HepG2 (cell line): ENCODE results near the gene PPAN.

Source experiments
- MED1 ChIP-seq: sonication (generic); formaldehyde crosslinking; IDR thresholded peaks from 2 replicates; pipeline ENCODE4 v1.4.0; 2020; ENCODE audit warnings: missing genetic modification reagents
- NCOA1 ChIP-seq: sonication (generic); formaldehyde crosslinking; IDR thresholded peaks from 2 replicates; pipeline ENCODE4 v1.9.0; 2021; ENCODE audit warnings: missing genetic modification reagents
- NFYC ChIP-seq: IDR thresholded peaks from 2 replicates; pipeline ENCODE4 v1.6.1; 2016; ENCODE audit warnings: missing genetic modification reagents, missing compliant biosample characterization
- NKX3-1 ChIP-seq: sonication (generic); formaldehyde crosslinking; IDR thresholded peaks from 2 replicates; pipeline ENCODE4 v1.5.0; 2020; ENCODE audit warnings: missing genetic modification reagents
- POLR2A ChIP-seq, 2 experiments: IDR thresholded peaks; 2 replicates each; pipeline ENCODE4 v1.6.1; 2011; ENCODE audit warnings: low read depth in 2 of 2, low read length in 2 of 2, mild to moderate bottlenecking in 1 of 2, moderate library complexity in 1 of 2; ENCODE audit not compliant: insufficient read depth in 1 of 2
- POLR2AphosphoS5 ChIP-seq: IDR thresholded peaks from 2 replicates; pipeline ENCODE4 v1.6.1; 2012; ENCODE audit warnings: low read depth, low read length
- RAD21 ChIP-seq: fragments of 450-650 bp; formaldehyde crosslinking; IDR thresholded peaks from 2 replicates; pipeline ENCODE4 v1.5.0; 2020; ENCODE audit warnings: mild to moderate bottlenecking
- SIX1 ChIP-seq: sonication (generic); formaldehyde crosslinking; IDR thresholded peaks from 2 replicates; pipeline ENCODE4 v1.4.0; 2020; ENCODE audit warnings: missing genetic modification reagents, borderline replicate concordance
- SMAD3 ChIP-seq: sonication (generic); formaldehyde crosslinking; IDR thresholded peaks from 2 replicates; pipeline ENCODE4 v1.4.0; 2020; ENCODE audit warnings: missing genetic modification reagents
- TP53 ChIP-seq: sonication (generic); formaldehyde crosslinking; conservative IDR thresholded peaks from 2 replicates; pipeline ENCODE4 v1.4.0; 2020; ENCODE audit warnings: missing genetic modification reagents
- TF ChIP-seq, protein P1 (sequence below): sonication (generic); formaldehyde crosslinking; IDR thresholded peaks from 2 replicates; pipeline ENCODE4 v1.5.0; 2020; ENCODE audit warnings: missing genetic modification reagents, mild to moderate bottlenecking, borderline replicate concordance
- TF ChIP-seq, protein P2 (sequence below): IDR thresholded peaks from 2 replicates; pipeline ENCODE4 v1.4.0; 2020; ENCODE audit warnings: mild to moderate bottlenecking, missing genetic modification reagents
- TF ChIP-seq, protein P3 (sequence below): sonication (generic); formaldehyde crosslinking; IDR thresholded peaks from 2 replicates; pipeline ENCODE4 v1.5.1; 2020; ENCODE audit warnings: mild to moderate bottlenecking, missing genetic modification reagents
- TF ChIP-seq, protein P4 (sequence below): sonication (generic); formaldehyde crosslinking; IDR thresholded peaks from 2 replicates; pipeline ENCODE4 v1.9.0; 2021; ENCODE audit warnings: missing genetic modification reagents, borderline replicate concordance

DNA sequence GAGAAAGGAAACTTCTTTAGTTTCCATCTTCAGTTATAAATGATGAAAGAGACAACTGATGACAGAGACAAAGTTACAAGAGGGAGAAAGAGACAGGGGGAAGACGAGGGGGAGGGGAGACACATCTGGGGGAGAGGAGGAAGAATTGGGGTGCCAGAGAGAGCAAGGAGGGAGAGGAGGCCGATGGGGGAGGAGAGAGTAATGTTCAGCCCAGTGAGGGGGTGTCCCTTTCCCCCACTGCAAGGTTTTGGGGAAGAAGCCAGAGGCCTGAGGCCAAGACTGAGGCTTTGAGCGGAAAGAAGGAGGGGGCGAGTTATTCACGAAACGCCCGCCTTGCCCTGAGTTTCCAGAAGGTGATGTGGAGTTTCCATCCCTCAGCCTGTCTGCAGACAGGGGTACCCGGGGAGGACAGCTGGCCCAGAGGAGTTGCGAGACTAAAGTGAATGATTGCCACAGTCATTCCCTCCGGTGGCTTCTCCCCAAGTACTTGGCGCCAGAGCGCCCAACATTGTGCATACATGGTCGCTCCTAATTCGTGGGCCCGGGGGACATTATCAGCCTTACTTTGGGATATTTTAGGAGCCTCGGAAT is 558 bp upstream of the PPAN start:
- no peak for TF ChIP-seq MED1
- no peak for TF ChIP-seq NKX3-1 (CRISPR knock-in tag)
- no peak for TF ChIP-seq POLR2A (IDR thresholded peaks at IDR 0.05; ENCODE audit: insufficient read depth in 1 of 2, low read depth in 2 of 2, low read length in 2 of 2)
- TF ChIP-seq, protein P1, sequence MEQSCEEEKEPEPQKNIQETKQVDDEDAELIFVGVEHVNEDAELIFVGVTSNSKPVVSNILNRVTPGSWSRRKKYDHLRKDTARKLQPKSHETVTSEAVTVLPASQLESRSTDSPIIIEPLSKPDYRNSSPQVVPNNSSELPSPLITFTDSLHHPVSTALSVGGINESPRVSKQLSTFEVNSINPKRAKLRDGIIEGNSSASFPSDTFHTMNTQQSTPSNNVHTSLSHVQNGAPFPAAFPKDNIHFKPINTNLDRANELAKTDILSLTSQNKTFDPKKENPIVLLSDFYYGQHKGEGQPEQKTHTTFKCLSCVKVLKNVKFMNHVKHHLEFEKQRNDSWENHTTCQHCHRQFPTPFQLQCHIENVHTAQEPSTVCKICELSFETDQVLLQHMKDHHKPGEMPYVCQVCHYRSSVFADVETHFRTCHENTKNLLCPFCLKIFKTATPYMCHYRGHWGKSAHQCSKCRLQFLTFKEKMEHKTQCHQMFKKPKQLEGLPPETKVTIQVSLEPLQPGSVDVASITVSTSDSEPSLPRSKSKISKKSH, result no peak
- no peak for TF ChIP-seq RAD21 (CRISPR knock-in tag)
- no peak for TF ChIP-seq TP53 (CRISPR knock-in tag)
- no peak for TF ChIP-seq NCOA1 (CRISPR knock-in tag)
- TF ChIP-seq NFYC, result no peak
- no peak for TF ChIP-seq SIX1 (CRISPR knock-in tag)
- TF ChIP-seq, protein P2, sequence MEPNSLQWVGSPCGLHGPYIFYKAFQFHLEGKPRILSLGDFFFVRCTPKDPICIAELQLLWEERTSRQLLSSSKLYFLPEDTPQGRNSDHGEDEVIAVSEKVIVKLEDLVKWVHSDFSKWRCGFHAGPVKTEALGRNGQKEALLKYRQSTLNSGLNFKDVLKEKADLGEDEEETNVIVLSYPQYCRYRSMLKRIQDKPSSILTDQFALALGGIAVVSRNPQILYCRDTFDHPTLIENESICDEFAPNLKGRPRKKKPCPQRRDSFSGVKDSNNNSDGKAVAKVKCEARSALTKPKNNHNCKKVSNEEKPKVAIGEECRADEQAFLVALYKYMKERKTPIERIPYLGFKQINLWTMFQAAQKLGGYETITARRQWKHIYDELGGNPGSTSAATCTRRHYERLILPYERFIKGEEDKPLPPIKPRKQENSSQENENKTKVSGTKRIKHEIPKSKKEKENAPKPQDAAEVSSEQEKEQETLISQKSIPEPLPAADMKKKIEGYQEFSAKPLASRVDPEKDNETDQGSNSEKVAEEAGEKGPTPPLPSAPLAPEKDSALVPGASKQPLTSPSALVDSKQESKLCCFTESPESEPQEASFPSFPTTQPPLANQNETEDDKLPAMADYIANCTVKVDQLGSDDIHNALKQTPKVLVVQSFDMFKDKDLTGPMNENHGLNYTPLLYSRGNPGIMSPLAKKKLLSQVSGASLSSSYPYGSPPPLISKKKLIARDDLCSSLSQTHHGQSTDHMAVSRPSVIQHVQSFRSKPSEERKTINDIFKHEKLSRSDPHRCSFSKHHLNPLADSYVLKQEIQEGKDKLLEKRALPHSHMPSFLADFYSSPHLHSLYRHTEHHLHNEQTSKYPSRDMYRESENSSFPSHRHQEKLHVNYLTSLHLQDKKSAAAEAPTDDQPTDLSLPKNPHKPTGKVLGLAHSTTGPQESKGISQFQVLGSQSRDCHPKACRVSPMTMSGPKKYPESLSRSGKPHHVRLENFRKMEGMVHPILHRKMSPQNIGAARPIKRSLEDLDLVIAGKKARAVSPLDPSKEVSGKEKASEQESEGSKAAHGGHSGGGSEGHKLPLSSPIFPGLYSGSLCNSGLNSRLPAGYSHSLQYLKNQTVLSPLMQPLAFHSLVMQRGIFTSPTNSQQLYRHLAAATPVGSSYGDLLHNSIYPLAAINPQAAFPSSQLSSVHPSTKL, result no peak
- no peak for TF ChIP-seq SMAD3 (CRISPR knock-in tag)
- TF ChIP-seq, protein P3, sequence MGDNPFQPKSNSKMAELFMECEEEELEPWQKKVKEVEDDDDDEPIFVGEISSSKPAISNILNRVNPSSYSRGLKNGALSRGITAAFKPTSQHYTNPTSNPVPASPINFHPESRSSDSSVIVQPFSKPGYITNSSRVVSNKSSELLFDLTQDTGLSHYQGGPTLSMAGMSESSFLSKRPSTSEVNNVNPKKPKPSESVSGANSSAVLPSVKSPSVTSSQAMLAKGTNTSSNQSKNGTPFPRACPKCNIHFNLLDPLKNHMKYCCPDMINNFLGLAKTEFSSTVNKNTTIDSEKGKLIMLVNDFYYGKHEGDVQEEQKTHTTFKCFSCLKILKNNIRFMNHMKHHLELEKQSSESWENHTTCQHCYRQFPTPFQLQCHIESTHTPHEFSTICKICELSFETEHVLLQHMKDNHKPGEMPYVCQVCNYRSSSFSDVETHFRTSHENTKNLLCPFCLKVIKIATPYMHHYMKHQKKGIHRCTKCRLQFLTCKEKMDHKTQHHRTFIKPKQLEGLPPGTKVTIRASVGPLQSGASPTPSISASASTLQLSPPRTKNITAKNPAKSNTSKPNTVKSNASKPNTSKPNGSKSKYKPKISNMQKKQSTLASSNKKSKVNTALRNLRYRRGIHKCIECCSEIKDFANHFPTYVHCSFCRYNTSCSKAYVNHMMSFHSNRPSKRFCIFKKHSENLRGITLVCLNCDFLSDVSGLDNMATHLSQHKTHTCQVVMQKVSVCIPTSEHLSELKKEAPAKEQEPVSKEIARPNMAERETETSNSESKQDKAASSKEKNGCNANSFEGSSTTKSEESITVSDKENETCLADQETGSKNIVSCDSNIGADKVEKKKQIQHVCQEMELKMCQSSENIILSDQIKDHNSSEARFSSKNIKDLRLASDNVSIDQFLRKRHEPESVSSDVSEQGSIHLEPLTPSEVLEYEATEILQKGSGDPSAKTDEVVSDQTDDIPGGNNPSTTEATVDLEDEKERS (CRISPR knock-in tag), result no peak
- TF ChIP-seq, protein P4, sequence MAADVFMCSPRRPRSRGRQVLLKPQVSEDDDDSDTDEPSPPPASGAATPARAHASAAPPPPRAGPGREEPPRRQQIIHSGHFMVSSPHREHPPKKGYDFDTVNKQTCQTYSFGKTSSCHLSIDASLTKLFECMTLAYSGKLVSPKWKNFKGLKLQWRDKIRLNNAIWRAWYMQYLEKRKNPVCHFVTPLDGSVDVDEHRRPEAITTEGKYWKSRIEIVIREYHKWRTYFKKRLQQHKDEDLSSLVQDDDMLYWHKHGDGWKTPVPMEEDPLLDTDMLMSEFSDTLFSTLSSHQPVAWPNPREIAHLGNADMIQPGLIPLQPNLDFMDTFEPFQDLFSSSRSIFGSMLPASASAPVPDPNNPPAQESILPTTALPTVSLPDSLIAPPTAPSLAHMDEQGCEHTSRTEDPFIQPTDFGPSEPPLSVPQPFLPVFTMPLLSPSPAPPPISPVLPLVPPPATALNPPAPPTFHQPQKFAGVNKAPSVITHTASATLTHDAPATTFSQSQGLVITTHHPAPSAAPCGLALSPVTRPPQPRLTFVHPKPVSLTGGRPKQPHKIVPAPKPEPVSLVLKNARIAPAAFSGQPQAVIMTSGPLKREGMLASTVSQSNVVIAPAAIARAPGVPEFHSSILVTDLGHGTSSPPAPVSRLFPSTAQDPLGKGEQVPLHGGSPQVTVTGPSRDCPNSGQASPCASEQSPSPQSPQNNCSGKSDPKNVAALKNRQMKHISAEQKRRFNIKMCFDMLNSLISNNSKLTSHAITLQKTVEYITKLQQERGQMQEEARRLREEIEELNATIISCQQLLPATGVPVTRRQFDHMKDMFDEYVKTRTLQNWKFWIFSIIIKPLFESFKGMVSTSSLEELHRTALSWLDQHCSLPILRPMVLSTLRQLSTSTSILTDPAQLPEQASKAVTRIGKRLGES (CRISPR knock-in tag), result no peak
- TF ChIP-seq POLR2AphosphoS5, result no peak
